NOMO-1 treated with DMSO at 0.1 percent for 48 hours (cell line): ENCODE measurements around the gene CDCA7.
A peak's percentile ranks its signal among the peaks of the same experiment; 100 is the strongest.
"Not testable (repeated sequence)": the region's sequence is repeated elsewhere in the genome, so short reads cannot be mapped to it uniquely, and the experiment has no call there.

Source experiments
- DNase-seq: peaks from one replicate; lab custom pipeline; 2025; ENCODE audit not compliant: unreplicated experiment; lab: John Stamatoyannopoulos, UW

The CDCA7 gene

GRCh38 chr2:173354582-173355131 lies at the start of gene CDCA7:
CDCA7 (plus strand) TSS chr2:173354872; CDS start chr2:173354964, 92 bp downstream.
- DNase-seq, result peak; percentile 53

GRCh38 chr2:173305303-173305702 lies 49.4 kb upstream of the CDCA7 start:
- DNase-seq, result no peak

- no peak for DNase-seq
Observed at GRCh38 chr2:173307293-173307692, 47.4 kb upstream of the CDCA7 start.

- DNase-seq, result not testable (repeated sequence)
Observed at GRCh38 chr2:173309370-173309769, 45.3 kb upstream of the CDCA7 start.

GRCh38 chr2:173311844-173312606 lies 42.6 kb upstream of the CDCA7 start:
- DNase-seq, result no peak

GRCh38 chr2:173323371-173323770 lies 31.3 kb upstream of the CDCA7 start:
- no peak for DNase-seq

- DNase-seq, result no peak
Observed at GRCh38 chr2:173326806-173327205, 27.9 kb upstream of the CDCA7 start.

GRCh38 chr2:173327421-173327820 lies 27.3 kb upstream of the CDCA7 start:
- no peak for DNase-seq

GRCh38 chr2:173333003-173333402 lies 21.7 kb upstream of the CDCA7 start:
- DNase-seq, result not testable (repeated sequence)

- no peak for DNase-seq
Observed at GRCh38 chr2:173339807-173340206, 14.9 kb upstream of the CDCA7 start.

GRCh38 chr2:173343921-173344320 lies 10.8 kb upstream of the CDCA7 start:
- no peak for DNase-seq

- no peak for DNase-seq
Observed at GRCh38 chr2:173346035-173346434, 8.6 kb upstream of the CDCA7 start.

- DNase-seq, result no peak
Observed at GRCh38 chr2:173347305-173348168, 7.1 kb upstream of the CDCA7 start.

GRCh38 chr2:173349287-173349686 lies 5.4 kb upstream of the CDCA7 start:
- DNase-seq, result no peak

- DNase-seq, result no peak
Observed at GRCh38 chr2:173350383-173350782, 4.3 kb upstream of the CDCA7 start.

- no peak for DNase-seq
Observed at GRCh38 chr2:173351879-173352278, 2.8 kb upstream of the CDCA7 start.

- DNase-seq, result no peak
Observed at GRCh38 chr2:173353556-173353955, 1.1 kb upstream of the CDCA7 start.

GRCh38 chr2:173354073-173354581 lies 545 bp upstream of the CDCA7 start:
- peak; percentile 62 for DNase-seq

- peak; percentile 52 for DNase-seq
Observed at GRCh38 chr2:173355132-173355865, 627 bp downstream of the CDCA7 start.

- no peak for DNase-seq
Observed at GRCh38 chr2:173355866-173356508, 1.3 kb downstream of the CDCA7 start.
